Epidermal melanocyte (primary cell): ENCODE measurements around the gene ADARB2.

ENCODE experiments used
- DNase-seq: peaks from one replicate; pipeline ENCODE4 v3.0.0; 2011; ENCODE audit warnings: low spot score; ENCODE audit not compliant: insufficient read length

ADARB2 gene

DNA sequence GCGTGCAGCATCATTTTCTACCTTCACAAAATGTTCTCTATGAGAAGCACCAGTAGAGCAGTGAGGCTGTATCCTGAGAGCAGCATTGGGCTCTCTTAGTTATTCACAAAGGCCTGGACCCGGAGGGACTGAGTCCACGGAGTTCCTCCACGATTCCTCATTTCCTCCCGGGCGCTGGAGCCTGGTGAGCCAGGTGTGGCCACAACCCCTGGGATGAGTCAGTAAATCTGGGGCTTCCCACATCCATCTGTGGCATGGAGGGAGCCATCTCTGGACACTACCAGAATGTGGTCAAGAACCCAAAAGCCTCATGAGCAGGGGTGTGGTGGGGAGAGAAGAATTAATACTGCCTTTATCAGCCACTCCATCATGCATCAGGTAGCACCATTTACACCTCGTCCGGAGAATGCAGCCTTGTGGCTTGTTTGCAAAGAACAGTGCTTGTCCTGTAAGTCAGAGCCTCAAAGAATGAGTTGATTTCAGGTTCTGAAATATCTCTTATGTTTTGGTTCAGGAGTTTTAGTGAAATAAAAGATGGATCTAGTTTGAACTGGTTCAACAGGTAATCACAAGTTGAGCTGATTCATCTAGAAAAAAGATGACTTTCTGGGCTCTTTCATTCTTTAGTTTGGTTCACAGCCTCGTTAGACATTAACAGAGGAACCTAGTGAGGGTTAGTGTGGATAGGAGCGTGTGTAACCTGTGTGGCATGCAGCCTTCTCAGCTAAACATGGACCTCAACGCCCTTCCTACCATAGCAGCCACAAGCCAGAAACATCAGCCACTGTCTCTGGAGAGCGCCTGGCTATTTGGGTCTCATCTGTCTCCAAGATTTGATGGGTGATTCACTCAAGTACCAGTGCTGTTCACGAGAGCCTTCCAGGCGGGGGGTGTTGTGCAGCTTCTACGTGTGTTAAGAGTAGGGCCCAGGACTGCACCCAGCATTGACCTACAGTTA, 586.0 kb downstream of the ADARB2 start:
- DNase-seq = no peak

DNA sequence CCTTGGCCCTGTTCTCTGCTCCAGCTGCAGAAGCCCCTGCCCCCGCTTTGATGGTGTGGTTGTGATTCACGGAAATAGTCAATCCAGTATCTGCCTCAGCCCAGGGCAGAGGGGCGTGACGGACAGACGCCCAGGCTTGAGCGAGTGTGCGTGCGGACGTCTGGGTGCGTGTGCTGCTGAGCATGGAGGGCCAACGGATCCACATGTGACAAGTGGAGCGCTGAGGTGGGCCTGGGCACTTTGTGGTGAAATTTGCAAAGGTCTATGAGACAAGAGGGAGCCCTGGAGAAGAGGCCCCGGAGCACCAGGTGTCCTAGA, 586.7 kb downstream of the ADARB2 start:
- DNase-seq = no peak

GRCh38 chr10:1149793-1150637, 587.3 kb downstream of the ADARB2 start:
- DNase-seq = no peak

DNA sequence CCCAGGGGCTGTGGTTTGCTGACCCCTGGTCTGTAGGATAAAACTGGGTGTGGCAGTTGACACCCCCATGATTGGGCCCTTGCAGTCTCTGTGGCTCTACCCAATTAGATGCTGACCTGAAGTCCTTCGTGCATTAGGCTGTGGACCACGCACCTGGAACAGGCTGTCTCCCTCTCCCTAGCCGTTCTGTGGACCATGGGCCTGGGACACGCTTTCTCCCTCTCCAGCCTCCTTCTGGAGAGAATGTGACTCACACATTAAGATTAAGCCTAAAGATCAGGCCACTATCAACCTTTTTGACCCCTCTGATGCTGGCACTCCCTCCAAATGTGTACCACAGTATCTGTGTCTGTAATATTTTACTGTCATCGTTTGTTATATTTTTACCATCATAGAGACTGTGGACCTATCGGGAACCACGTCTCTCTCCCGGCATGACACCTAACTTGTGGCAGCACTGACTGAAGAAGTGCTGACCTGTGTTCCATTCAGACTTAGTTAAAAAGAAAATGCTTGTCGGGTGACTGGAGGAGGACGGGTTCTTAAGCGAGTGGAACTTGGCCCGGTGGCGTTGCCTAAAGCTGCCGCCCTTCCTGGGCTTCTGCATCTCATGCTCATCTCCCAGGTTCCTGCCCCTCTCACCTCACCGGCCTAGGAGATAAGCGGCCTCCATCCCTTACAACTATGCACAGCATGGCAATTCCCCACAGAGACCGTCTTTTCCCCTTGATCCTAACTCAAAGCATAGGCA, 588.3 kb downstream of the ADARB2 start:
- DNase-seq = no peak

GRCh38 chr10:1147810-1148209, 589.5 kb downstream of the ADARB2 start:
- DNase-seq = no peak

DNA sequence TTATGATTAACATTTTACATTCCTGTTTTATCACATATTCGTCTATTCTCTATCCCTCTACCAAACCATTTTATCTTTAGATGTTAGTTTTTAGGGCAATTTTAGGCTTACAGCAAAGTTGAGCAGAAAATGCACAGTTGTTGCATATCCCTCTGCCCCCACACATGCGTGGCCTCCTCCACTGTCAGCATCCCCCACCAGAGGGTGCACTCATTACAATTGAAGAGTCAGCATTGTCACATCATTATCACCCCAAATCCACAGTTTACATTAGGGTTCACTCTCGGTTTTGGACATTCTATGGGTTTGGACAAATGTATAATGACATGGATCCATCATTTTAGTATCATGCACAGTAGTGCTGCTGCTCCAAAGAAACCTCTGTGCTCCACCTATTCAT, 594.7 kb downstream of the ADARB2 start:
- no peak for DNase-seq

DNA sequence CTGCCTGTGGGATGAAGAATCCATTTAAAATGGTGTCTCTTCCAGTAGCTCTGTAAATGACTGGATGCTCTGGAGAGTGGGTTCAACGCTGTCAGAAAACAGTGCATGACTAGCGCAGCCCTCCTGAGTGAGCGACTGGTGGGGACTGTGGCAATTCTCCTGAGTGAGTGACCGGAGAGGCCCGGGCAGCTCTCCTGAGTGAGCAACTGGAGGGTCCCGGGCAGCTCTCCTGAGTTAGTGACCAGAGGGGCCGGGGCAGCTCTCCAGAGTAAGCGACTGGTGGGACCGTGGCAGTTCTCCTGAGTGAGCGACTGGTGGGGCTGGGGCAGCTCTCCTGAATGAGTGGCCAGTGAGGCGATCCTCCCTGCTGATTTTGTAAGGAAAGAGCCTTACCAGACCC, 595.6 kb downstream of the ADARB2 start:
- no peak for DNase-seq

DNA sequence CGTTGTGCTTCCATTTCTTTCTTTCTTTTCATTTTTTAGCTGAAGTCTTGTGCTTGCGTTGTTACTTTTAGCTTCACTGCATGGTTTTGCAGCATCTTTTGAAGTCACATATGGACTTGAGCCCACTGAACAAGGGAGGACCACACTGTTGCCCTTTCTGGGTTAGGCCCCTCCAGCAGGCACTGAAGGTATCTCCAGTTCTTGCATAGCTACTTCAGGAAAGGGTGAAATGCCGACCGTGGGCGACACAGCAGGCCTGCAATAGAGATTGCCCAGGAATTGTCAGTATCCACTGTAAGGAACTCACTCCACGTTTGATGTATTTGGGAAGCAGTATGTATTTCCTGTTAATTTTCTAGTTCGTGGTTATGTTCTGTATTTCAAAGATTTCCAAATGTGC, 596.1 kb downstream of the ADARB2 start:
- no peak for DNase-seq

DNA sequence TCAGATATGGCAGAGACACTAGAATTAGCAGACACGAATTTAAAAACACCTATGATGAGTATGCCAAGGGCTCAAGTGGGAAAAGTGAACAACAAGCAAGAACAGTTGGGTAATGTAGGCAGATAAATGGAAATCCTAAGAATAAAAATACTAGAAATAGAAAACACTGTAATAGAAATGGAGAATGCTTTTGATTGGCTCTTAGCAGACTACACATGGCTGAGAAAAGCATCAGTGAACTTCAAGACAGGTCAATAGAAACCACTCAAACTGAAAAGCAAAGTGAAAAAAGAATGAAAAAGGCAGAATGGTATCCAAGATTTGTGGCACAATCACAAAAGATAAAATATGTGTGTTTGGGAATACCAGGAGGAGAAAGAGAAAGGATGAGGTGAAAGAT, 598.8 kb downstream of the ADARB2 start:
- DNase-seq = no peak

GRCh38 chr10:1137499-1138163, 599.7 kb downstream of the ADARB2 start:
- no peak for DNase-seq

DNA sequence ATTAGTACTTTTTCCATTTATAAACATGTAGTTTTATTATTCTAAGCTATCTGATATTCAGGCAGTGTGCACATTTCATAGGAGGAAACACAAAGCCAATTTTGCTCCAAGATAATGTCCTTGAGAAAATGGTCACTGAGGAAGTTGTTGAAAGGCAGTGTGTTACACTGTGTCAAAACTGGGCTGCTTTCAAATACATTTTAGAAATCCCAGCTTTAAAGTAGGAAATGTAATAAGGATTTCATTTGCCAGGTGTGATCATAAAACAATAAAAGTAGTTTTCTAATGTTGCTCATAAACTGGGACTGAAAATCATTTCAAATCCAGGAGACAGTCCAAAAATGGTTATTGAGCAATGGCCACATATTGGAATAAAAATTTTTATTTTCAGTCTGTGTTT, 601.1 kb downstream of the ADARB2 start:
- DNase-seq = no peak

- DNase-seq = no peak
Observed at GRCh38 chr10:1134156-1134555, 603.2 kb downstream of the ADARB2 start.

- no peak for DNase-seq
Observed at GRCh38 chr10:1133495-1134045, 603.8 kb downstream of the ADARB2 start.

DNA sequence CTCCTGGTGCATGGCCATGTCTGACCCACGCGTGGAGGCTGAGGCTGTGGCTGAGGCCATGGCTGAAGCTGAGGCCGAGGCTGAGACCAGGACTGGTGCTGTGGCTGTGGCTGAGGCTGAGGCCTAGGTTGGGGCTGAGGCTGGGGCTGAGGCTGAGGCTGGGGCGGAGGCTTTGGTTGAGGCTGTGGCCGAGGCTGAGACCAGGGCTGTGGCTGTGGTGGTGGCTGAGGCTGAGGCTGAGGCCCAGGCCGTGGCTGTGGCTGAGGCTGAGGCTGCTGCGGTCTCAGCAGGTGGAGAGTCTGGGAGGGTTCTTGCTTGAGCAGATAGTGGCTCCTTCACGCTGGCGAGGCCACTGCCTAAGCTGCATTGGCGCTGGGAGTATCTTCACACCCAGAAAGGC, 604.7 kb downstream of the ADARB2 start:
- DNase-seq = no peak

DNA sequence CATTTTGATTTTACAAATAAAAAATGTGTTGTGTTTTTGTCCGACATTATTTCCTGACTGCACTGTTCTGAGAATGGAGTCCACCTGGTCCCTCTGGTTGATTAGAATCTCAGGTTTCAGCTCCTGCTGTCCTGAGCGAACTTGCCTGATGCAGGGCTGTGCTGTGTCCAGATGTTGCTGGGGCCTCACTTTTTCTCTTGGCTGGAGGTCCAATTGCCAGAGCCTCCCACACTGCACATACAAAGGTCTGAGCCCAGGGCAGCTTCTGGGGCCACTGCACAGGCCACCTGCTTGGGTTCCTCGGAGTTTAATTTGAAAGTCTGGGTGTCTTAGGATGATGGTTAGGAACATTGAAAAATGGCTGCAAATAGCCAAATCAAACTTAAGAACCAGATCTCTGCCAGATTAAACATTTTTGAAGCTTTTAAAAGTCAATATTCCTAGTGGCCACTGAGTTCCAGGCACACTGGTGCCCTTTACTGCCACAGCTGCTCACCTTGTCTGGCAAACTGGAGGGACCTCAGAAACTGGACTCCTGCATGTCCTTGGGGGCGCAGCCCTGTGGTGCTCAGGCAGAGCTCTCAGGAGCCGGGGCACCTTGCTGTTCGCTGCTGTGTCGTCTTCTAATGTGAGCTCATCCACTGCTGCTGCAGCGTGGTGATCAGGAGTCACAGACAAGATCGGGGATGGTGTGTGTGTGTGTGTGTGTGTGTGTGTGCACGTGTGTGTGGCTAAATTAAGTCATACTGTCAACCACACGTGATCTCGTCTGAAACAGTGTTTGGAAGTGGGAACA, 606.1 kb downstream of the ADARB2 start:
- DNase-seq = no peak

DNA sequence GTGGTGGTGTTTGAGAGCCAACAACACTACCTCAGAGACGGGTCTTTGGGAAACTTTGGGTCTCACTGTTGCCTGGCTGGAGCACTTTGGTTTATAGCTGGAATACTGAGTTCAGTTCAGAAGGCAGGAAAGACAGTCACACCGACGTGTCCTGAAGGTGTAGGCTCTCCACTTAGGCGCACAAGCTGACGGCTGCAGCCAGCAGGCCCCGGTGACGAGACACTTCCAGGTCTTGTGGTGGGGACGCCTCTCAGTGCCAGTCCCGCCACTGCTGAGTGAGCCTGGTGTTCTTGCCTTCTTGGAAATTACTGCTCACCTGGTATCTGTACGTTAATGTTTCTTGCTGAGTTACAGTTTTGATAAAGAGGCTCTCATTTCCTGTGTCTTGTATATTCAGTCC, 607.1 kb downstream of the ADARB2 start:
- DNase-seq = no peak

GRCh38 chr10:1128649-1129048, 608.7 kb downstream of the ADARB2 start:
- no peak for DNase-seq

DNA sequence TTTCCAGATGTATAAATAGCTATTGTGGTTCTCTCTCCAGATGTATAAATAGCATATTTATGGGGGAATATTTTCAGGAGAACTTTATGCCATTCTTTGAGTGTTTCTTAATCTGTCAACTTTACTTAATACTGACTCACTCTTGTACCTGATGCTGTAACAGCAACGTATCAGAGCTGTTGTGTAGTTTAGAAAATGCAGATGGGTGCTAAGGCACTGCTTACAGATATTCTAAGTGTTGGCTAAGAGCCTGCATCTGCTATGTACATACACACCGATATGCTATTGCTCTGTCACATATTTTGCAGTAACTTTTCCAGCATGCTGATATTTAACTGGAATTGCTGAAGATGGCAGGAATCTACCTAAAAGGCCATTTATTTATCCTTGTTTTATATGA, 609.2 kb downstream of the ADARB2 start:
- no peak for DNase-seq

DNA sequence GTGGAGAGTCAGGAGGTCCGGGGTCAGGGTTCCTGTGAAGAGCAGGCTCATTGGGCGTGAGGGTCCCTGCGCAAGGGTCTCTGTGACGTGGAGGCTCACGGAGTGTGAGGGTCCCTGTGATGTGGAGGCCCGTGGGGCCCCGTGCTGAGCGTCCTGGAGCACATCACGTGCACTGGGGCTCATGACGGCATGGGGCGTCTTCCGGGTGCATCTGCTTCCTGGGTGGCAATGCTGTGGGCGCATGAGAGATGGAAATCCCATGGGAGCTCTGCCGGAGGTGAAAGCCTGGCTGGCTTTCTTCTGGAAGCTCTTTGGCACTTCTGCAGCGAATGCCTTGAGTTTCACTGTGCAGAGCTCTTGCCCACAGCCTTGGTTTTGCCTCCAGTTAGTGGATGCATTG, 609.7 kb downstream of the ADARB2 start:
- DNase-seq = no peak
